DMS114 treated with DMSO at 0.1 percent for 48 hours (cell line): ENCODE data around the gene ARHGAP25.
A peak's percentile ranks its signal among the peaks of the same experiment; 100 is the strongest.

Experiments used
- DNase-seq: peaks from one replicate; lab custom pipeline; 2025; ENCODE audit not compliant: unreplicated experiment; lab: John Stamatoyannopoulos, UW

The ARHGAP25 gene, protein sequence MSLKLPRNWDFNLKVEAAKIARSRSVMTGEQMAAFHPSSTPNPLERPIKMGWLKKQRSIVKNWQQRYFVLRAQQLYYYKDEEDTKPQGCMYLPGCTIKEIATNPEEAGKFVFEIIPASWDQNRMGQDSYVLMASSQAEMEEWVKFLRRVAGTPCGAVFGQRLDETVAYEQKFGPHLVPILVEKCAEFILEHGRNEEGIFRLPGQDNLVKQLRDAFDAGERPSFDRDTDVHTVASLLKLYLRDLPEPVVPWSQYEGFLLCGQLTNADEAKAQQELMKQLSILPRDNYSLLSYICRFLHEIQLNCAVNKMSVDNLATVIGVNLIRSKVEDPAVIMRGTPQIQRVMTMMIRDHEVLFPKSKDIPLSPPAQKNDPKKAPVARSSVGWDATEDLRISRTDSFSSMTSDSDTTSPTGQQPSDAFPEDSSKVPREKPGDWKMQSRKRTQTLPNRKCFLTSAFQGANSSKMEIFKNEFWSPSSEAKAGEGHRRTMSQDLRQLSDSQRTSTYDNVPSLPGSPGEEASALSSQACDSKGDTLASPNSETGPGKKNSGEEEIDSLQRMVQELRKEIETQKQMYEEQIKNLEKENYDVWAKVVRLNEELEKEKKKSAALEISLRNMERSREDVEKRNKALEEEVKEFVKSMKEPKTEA

GRCh38 chr2:68734688-68735525 lies at the start of gene ARHGAP25:
Gene ARHGAP25, plus strand, starts transcription at chr2:68734811. Its CDS starts 389 bp downstream, at chr2:68735200.
- DNase-seq, result no peak

DNA sequence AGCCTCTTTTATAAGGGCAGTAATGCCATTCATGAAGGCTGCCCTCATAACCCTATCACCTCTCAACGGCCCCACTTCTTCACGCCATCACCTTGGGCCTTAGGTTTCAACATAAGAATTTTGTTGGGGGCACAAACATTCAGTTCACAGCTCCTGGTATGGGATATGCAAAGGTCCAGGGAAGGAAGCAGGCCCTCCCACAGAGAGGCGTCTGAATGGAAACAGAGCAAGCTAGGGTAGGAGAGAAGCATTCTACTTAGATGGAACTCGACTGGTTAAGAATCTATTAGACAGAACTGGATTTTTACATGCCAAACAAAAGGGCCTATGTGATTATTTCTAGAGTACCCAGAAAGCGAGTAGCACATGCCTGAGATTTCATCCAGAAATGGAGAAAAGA lies 48.4 kb upstream of the ARHGAP25 start:
- no peak for DNase-seq

- no peak for DNase-seq
Measured at GRCh38 chr2:68687018-68687417, 47.6 kb upstream of the ARHGAP25 start.

DNA sequence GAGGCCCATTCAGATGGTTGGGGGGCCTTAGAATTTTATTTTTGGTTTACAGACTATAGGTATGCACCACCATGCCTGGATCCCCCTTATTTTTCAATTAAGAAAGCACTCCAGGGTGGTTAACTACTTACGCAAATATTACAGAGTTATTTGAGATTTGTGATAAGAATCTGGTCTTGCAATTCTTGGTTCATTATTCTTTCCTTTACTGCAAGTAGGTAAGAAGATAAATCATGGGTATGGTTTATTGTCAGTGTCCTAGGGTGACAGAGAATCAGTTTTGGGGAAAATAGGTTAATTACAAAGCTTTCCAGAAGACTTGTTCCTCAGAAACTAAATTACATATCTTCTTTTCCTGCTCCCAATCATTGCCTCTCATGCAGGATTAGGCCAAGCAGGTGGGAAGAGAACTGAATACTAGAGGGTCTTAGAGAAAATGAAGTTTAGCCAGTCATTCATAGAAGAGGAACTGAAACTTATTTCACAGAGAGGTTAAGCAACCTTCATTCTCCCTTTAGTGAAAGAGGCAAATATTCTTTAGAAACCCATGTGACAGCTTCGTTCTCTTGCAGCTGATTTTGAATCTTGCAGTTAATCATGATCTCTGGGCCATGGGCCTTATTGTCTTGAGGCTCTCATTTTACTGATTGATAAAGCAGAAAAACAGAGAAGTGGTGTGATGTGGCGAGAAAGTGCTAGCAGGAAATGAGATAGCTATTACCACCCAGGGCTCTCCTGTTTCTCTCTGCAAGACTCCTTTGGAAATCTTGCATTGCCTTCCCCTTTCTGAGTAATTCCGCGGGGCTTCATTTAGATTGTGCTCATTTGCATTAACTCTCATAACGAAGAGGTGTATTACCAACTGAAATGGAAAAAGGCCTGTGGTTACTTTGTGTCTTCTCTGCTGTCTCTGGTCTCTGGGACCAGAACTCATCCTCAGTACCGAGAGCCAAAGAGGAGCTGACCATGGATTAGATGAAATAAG lies 44.8 kb upstream of the ARHGAP25 start:
- DNase-seq, result no peak

GRCh38 chr2:68690851-68691250 lies 43.8 kb upstream of the ARHGAP25 start:
- no peak for DNase-seq

- DNase-seq, result no peak
Measured at GRCh38 chr2:68692511-68692910, 42.1 kb upstream of the ARHGAP25 start.

GRCh38 chr2:68693951-68694350 lies 40.7 kb upstream of the ARHGAP25 start:
- DNase-seq, result no peak

GRCh38 chr2:68695971-68696370 lies 38.6 kb upstream of the ARHGAP25 start:
- DNase-seq, result no peak

- no peak for DNase-seq
Measured at GRCh38 chr2:68696554-68696953, 38.1 kb upstream of the ARHGAP25 start.

GRCh38 chr2:68698567-68699377 lies 35.8 kb upstream of the ARHGAP25 start:
- DNase-seq, result no peak

DNA sequence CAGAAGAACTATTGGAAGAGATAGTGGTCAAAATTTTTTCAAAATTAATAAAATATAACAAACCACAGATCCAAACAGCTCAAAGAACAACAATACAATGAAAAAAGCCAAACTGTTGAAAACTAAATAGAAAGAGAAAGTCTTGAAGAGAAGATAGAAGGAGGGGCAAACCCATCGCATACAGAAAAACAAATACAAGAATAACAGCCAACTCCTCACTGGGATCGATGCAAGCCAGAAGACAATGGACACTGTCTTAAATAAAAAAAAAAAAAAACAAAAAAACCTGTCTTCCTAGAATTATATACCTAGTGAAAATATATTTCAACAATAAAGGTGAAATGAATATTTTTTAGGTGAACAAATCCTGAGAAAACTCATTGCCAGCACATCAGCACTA lies 34.1 kb upstream of the ARHGAP25 start:
- DNase-seq, result no peak

- no peak for DNase-seq
Measured at GRCh38 chr2:68706637-68707036, 28.0 kb upstream of the ARHGAP25 start.

GRCh38 chr2:68708629-68709028 lies 26.0 kb upstream of the ARHGAP25 start:
- no peak for DNase-seq

DNA sequence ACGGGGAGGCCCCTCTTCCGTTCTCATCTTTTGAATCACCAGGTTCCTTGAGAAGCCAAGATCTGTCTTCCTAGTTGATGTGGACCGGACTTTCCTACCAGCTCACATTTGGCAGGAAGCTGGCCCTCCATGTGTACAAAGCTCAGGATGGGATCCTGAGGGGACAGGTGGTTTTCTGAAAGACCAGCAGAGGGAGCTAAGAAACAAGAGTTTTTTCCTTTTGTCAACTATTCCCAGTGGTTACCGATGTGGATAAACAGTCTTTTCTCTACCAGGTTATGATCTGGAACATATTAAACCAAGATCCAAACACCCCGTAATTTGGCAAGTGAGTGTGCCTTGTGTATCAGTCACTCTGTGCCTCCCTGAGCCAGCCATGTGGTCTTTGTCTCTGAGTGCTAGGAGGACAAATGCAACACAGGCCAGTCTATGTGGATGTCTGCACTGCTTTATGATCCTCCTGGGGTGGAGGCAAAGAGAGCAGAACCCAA lies 25.1 kb upstream of the ARHGAP25 start:
- DNase-seq, result peak; percentile 66

- no peak for DNase-seq
Measured at GRCh38 chr2:68710336-68710735, 24.3 kb upstream of the ARHGAP25 start.

- DNase-seq, result no peak
Measured at GRCh38 chr2:68710756-68711155, 23.9 kb upstream of the ARHGAP25 start.

DNA sequence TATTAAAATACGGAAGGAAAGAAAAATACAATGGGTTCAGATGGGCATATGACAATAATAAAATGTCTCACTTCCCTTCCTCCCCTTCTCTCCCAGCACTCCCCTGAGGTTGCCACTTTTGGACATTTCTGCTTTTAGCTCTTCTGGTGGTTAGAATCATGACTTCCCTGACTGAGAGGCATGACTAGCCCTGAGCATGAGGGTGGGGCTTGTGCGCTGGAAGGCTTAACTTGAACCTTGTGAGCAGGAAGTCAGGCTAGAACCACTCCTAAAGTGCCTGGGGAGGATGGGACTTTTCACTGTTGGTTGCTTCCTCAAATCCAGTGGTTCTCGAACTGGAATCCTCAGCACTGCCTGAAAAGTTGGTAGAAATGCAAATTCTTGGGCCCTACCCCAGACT lies 19.7 kb upstream of the ARHGAP25 start:
- no peak for DNase-seq

GRCh38 chr2:68715353-68716041 lies 19.1 kb upstream of the ARHGAP25 start:
- no peak for DNase-seq
